Smooth muscle cell (in vitro differentiated cells): ENCODE data around the gene SLC32A1. TPM values are rescaled to one million over a fixed set of nuclear protein-coding genes. Genes with fewer than 3 reads are reported as not detected.

ENCODE experiments used
- DNase-seq: peaks from one replicate; lab custom pipeline; 2025; ENCODE audit not compliant: unreplicated experiment; lab: John Stamatoyannopoulos, UW
- H2AFZ ChIP-seq: fragments of 200-600 bp; sonication (generic); 2 replicates; pipeline ENCODE4 v1.6.0; 2016; ENCODE audit warnings: antibody characterized with exemption, low read depth, mild to moderate bottlenecking
- H3F3A ChIP-seq: fragments of 200-600 bp; sonication (generic); 2 replicates; pipeline ENCODE4 v1.6.0; 2017; ENCODE audit warnings: antibody characterized with exemption, low read depth
- H3K27ac ChIP-seq: fragments of 200-600 bp; sonication (generic); 2 replicates; pipeline ENCODE4 v1.5.1; 2016; ENCODE audit warnings: low read depth, mild to moderate bottlenecking
- H3K27me3 ChIP-seq: fragments of 200-600 bp; sonication (generic); 2 replicates; pipeline ENCODE4 v1.6.1; 2016; ENCODE audit warnings: low read depth, mild to moderate bottlenecking
- H3K36me3 ChIP-seq: fragments of 200-600 bp; sonication (generic); 2 replicates; pipeline ENCODE4 v1.5.1; 2016; ENCODE audit warnings: low read depth
- H3K4me1 ChIP-seq: fragments of 200-600 bp; sonication (generic); 2 replicates; pipeline ENCODE4 v1.5.1; 2016; ENCODE audit warnings: low read depth
- H3K4me2 ChIP-seq: fragments of 200-600 bp; sonication (generic); 2 replicates; pipeline ENCODE4 v1.6.0; 2016; ENCODE audit warnings: mild to moderate bottlenecking
- H3K4me3 ChIP-seq: fragments of 200-600 bp; sonication (generic); 2 replicates; pipeline ENCODE4 v1.5.1; 2016; ENCODE audit warnings: mild to moderate bottlenecking
- H3K79me2 ChIP-seq: fragments of 200-600 bp; sonication (generic); 2 replicates; pipeline ENCODE4 v1.6.0; 2016; ENCODE audit warnings: low read depth, mild to moderate bottlenecking
- H3K9ac ChIP-seq: fragments of 200-600 bp; sonication (generic); 2 replicates; pipeline ENCODE4 v1.6.0; 2016; ENCODE audit warnings: low read depth
- H3K9me3 ChIP-seq: fragments of 200-600 bp; sonication (generic); replicated peaks from 2 replicates; pipeline ENCODE4 v1.5.1; 2016; ENCODE audit warnings: low read depth
- H4K20me1 ChIP-seq: fragments of 200-600 bp; sonication (generic); 2 replicates; pipeline ENCODE4 v1.6.0; 2016; ENCODE audit warnings: low read depth
- CTCF ChIP-seq: fragments of 200-600 bp; sonication (generic); IDR thresholded peaks from 2 replicates; pipeline ENCODE4 v1.5.1; 2017; ENCODE audit warnings: borderline replicate concordance, mild to moderate bottlenecking, antibody characterized with exemption; ENCODE audit not compliant: insufficient read depth, poor library complexity, severe bottlenecking
- WGBS: methylation state at CpG from one replicate; pipeline ENCODE4 v1.1.7; 2016; ENCODE audit warnings: low lambda C conversion rate; 5-methylcytosine and 5-hydroxymethylcytosine counted together
- polyA plus RNA-seq: library from polyadenylated mRNA; unstranded; fragments of >200 nt; fragmentation: Nextera tagmentation; extraction: Ambion mirVana; gene quantifications from 2 replicates; pipeline ENCODE4 v1.2.1, GENCODE V29; 2016
- total RNA-seq: library from RNA; depleted of rRNA; stranded (reverse); fragments of >200 nt; gene quantifications from 2 replicates; pipeline ENCODE4 v1.2.3, GENCODE V29; 2014

Gene SLC32A1
- total and polyA plus RNA-seq, 2 experiments from 2014 or later: not detected

- no peaks in the 10 kb centered on the region for H3K79me2 ChIP-seq
- no peak overlapping the region for H3K4me3 ChIP-seq
- H3K27ac ChIP-seq: no peak overlapping the region
- no peak overlapping the region for H3K9ac ChIP-seq
- no peak overlapping the region for H3K4me2 ChIP-seq
- H3K27me3 ChIP-seq: no peaks in the 10 kb centered on the region
- DNase-seq: no peak
- H3K9me3 ChIP-seq: no peaks in the 10 kb centered on the region
- H3F3A ChIP-seq: peaks cover under 1% of the 10 kb centered on the region
- no peak overlapping the region for H2AFZ ChIP-seq
- peaks cover 12% of the 10 kb centered on the region for H3K36me3 ChIP-seq
- H4K20me1 ChIP-seq: no peaks in the 10 kb centered on the region
- no peak for TF ChIP-seq CTCF
- WGBS: 94% methylated on average over 13 of the region's 13 CpGs
- no peaks in the 10 kb centered on the region for H3K4me1 ChIP-seq
These were observed 45.4 kb downstream of the SLC32A1 start for GRCh38 chr20:38769376-38770295.

GRCh38 chr20:38770546-38770945 lies 46.3 kb downstream of the SLC32A1 start:
- no peak overlapping the region for H3K4me3 ChIP-seq
- no peaks in the 10 kb centered on the region for H4K20me1 ChIP-seq
- no peak for DNase-seq
- no peaks in the 10 kb centered on the region for H3K4me1 ChIP-seq
- 74% methylated on average over 3 of the region's 3 CpGs for WGBS
- peaks cover 12% of the 10 kb centered on the region for H3K36me3 ChIP-seq
- no peak overlapping the region for H3K9ac ChIP-seq
- H3K4me2 ChIP-seq: no peak overlapping the region
- TF ChIP-seq CTCF: no peak
- H3K27ac ChIP-seq: no peak overlapping the region
- H3K27me3 ChIP-seq: no peaks in the 10 kb centered on the region
- H3K79me2 ChIP-seq: no peaks in the 10 kb centered on the region
- H2AFZ ChIP-seq: no peak overlapping the region
- no peaks in the 10 kb centered on the region for H3F3A ChIP-seq
- no peaks in the 10 kb centered on the region for H3K9me3 ChIP-seq

GRCh38 chr20:38770970-38771369 lies 46.7 kb downstream of the SLC32A1 start:
- Histone ChIP-seq H3K4me1 (no peaks in the 10 kb centered on the region), H3K4me3 (no peak overlapping the region), H3K36me3 (peaks cover 12% of the 10 kb centered on the region), H3K4me2 (no peak overlapping the region), H3F3A (no peaks in the 10 kb centered on the region), H2AFZ (no peak overlapping the region), H3K27me3 (no peaks in the 10 kb centered on the region), H3K79me2 (no peaks in the 10 kb centered on the region), H3K9me3 (no peaks in the 10 kb centered on the region), H3K27ac (no peak overlapping the region), H3K9ac (no peak overlapping the region), H4K20me1 (no peaks in the 10 kb centered on the region)
- no peak for TF ChIP-seq CTCF
- 87% methylated on average over 7 of the region's 7 CpGs for WGBS
- no peak for DNase-seq
